CD4-positive, alpha-beta T cell treated with Interleukin-4 for 4 hours (primary cell): Measurements from ENCODE around the gene DCBLD1.
"Not testable (repeated sequence)": the region's sequence is repeated elsewhere in the genome, so short reads cannot be mapped to it uniquely, and the experiment has no call there.

Experiments used
- DNase-seq: peaks from one replicate; pipeline ENCODE4 v3.0.0-alpha.2; 2020

Gene DCBLD1

GRCh38 chr6:117502580-117502979, 20.1 kb downstream of the DCBLD1 start:
- DNase-seq = no peak

- no peak for DNase-seq
Observed at GRCh38 chr6:117503211-117503610, 20.7 kb downstream of the DCBLD1 start.

GRCh38 chr6:117504478-117505144, 22.1 kb downstream of the DCBLD1 start:
- DNase-seq = no peak

- DNase-seq = no peak
Observed at GRCh38 chr6:117505311-117505710, 22.8 kb downstream of the DCBLD1 start.

GRCh38 chr6:117506180-117506835, 23.8 kb downstream of the DCBLD1 start:
- no peak for DNase-seq

GRCh38 chr6:117506907-117507306, 24.4 kb downstream of the DCBLD1 start:
- DNase-seq = no peak

- no peak for DNase-seq
Observed at GRCh38 chr6:117508450-117508971, 26.0 kb downstream of the DCBLD1 start.

GRCh38 chr6:117509021-117509420, 26.5 kb downstream of the DCBLD1 start:
- no peak for DNase-seq

- DNase-seq = no peak
Observed at GRCh38 chr6:117512056-117512828, 29.8 kb downstream of the DCBLD1 start.

- DNase-seq = no peak
Observed at GRCh38 chr6:117512987-117513573, 30.6 kb downstream of the DCBLD1 start.

GRCh38 chr6:117513778-117514365, 31.4 kb downstream of the DCBLD1 start:
- no peak for DNase-seq

- DNase-seq = no peak
Observed at GRCh38 chr6:117514655-117515054, 32.2 kb downstream of the DCBLD1 start.

- no peak for DNase-seq
Observed at GRCh38 chr6:117515326-117515725, 32.9 kb downstream of the DCBLD1 start.

- DNase-seq = not testable (repeated sequence)
Observed at GRCh38 chr6:117517995-117518394, 35.5 kb downstream of the DCBLD1 start.

GRCh38 chr6:117518870-117519269, 36.4 kb downstream of the DCBLD1 start:
- no peak for DNase-seq

- no peak for DNase-seq
Observed at GRCh38 chr6:117520603-117521395, 38.3 kb downstream of the DCBLD1 start.

GRCh38 chr6:117521791-117522502, 39.5 kb downstream of the DCBLD1 start:
- no peak for DNase-seq

GRCh38 chr6:117525607-117526006, 43.1 kb downstream of the DCBLD1 start:
- no peak for DNase-seq

- no peak for DNase-seq
Observed at GRCh38 chr6:117530467-117531242, 48.2 kb downstream of the DCBLD1 start.

- no peak for DNase-seq
Observed at GRCh38 chr6:117531346-117531745, 48.9 kb downstream of the DCBLD1 start.
